HK-2 (cell line): ENCODE measurements around the gene PDGFRA.

Experiments
- DNase-seq: peaks from one replicate; pipeline ENCODE4 v3.0.0-alpha.2; 2018; ENCODE audit not compliant: unreplicated experiment

The PDGFRA gene

GRCh38 chr4:54255881-54256280, 26.8 kb downstream of the PDGFRA start:
- no peak for DNase-seq

GRCh38 chr4:54256491-54257486, 27.7 kb downstream of the PDGFRA start:
- no peak for DNase-seq

- no peak for DNase-seq
Measured at GRCh38 chr4:54265366-54265765, 36.3 kb downstream of the PDGFRA start.

GRCh38 chr4:54268151-54268550, 39.1 kb downstream of the PDGFRA start:
- DNase-seq, result no peak

GRCh38 chr4:54271464-54271863, 42.4 kb downstream of the PDGFRA start:
- DNase-seq, result no peak

- no peak for DNase-seq
Measured at GRCh38 chr4:54272051-54272450, 43.0 kb downstream of the PDGFRA start.

DNA sequence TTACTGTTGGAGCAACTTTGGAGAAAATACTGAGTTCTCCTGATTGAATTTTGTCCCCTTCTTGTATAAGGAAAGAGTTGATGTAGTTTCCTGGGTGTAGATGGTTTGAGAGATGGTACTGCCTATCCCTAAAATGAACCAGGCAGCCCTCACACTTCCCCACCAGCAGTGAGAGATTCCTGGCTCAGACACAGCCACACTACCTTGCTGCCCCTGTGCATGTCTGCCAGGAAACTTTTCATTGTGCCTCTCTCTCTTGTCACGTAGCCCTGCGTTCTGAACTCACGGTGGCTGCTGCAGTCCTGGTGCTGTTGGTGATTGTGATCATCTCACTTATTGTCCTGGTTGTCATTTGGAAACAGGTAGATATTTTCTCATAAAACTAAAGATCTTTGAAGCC, 45.2 kb downstream of the PDGFRA start:
- DNase-seq, result no peak

- no peak for DNase-seq
Measured at GRCh38 chr4:54274795-54275665, 45.9 kb downstream of the PDGFRA start.

DNA sequence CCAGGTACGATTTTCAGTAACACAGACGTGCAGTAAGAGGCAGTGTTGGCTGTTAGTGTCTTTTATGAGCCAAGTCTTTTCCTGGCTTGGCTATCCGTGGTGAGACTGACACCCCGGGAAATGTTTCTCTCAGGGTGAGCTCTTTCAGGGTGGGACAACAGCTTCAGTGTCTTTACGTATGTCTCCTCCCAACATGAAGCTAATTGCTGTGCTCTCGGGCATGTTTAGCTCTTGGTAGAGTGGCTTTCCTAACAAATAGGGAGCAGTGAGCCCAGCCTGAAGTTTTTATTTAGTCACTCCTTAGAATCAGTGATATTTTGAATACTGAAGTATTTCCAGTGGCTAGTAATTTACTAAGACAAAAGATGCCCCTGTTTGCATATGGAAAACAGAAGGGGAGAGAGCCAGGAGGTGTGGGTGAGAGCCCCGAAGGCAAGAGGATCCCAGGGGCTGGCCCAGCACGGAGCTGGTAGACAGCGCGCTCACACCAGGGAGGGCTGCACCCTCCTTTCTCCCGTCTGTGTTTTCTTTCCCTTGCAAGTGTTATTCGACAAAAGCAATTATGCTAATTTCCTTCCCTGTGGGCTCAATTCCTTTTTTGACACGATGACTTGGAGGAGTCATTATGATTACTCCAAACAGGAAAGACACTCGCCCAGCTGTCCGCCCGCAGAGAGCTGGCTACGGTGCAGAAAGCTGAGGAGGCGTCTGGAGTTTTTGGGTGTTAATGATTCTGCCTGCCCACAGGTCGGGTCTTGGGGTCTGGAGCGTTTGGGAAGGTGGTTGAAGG, 47.7 kb downstream of the PDGFRA start:
- no peak for DNase-seq

DNA sequence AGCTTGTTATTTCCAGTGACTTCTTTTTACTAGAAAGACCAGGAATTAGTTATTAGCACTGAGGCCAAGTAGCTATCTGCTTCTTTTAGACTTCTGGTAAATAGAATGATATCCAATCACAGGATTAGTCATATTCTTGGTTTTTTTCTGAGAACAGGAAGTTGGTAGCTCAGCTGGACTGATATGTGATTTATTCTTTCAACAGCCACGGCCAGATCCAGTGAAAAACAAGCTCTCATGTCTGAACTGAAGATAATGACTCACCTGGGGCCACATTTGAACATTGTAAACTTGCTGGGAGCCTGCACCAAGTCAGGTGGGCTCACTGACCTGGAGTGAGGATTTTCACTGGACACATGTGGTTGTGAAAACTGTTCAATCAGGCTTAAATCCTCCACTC, 48.6 kb downstream of the PDGFRA start:
- no peak for DNase-seq

DNA sequence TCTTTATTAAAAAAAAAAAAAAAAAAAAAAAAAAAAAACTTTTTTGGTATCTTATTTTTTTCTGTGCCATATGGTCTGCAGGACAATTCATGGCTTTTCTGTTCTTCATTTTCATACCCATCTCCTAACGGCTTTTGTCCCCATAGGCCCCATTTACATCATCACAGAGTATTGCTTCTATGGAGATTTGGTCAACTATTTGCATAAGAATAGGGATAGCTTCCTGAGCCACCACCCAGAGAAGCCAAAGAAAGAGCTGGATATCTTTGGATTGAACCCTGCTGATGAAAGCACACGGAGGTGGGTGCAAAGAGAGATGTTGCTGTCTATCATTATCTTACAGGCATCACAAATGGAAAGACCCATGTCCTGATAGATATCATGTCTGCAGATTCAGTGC, 49.1 kb downstream of the PDGFRA start:
- no peak for DNase-seq

DNA sequence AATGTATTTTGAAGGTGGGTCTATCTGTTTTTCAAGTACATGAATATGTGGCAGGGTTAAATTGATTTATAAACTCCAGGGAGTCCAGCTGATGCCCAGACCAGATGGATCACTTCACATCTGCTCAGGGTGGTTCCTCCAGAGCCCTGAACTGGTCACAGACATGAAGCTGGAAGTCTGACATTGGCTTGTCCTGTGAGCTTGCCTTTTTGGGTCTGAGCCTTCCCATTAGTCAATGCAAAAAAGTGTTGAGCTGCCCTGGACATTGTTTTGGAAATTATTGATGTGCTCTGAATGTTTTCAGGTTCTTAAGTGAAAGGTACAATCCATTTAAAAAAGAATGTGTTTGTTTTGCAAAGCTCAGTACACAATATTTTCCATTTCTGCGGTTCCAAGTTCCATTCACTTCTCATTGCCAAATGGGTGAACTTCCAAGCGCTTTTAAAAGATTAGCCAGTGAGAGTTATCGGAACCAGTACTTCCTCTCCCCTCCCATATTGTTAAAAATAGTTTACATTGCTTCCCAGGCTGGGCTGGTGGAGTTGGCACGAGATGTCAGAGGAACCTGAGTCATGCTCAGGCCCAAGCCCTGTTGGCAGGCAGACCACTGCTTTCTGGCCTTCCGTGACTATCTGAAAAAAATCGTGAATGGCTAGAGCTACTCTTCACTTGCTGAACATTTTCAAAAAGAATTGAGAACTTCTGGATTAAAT, 52.1 kb downstream of the PDGFRA start:
- DNase-seq, result no peak

DNA sequence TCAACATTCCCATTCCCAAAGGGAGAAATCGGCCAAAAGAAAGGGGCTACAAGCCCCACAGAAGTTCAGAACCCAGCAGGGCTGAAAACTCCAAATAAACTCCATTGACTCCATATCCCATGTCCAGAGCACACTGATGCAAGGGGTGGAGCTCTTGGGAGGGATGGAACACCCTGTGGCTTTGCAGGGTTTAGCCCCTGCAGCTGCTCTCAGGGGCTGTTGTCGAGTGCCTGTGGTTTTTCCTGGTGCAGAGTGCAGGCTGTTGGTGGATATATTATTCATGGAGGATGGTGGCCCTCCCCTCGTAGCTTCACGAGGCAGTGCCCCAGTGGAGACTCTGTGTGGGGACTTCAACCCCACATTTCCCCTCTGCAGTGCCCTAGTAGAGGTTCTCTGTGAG, 53.7 kb downstream of the PDGFRA start:
- no peak for DNase-seq

DNA sequence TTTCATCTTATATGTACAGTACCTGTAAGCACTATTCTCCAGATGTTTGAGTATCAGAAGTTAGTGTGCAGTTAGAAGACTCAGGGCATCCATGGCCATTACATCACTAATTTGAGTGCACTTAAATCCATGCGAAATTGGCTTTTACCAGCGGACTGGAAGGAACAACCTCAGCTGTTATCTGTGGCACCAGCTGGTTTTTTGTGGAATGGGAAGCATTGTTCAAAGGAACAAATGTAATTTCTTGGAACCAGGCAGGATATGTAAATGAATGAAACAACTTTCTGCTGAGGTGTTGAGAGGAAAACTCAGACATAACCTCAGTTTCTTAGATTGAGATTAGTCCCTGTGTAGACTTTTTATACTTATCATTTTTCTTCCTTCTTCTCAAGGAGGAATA, 60.2 kb downstream of the PDGFRA start:
- DNase-seq, result no peak

DNA sequence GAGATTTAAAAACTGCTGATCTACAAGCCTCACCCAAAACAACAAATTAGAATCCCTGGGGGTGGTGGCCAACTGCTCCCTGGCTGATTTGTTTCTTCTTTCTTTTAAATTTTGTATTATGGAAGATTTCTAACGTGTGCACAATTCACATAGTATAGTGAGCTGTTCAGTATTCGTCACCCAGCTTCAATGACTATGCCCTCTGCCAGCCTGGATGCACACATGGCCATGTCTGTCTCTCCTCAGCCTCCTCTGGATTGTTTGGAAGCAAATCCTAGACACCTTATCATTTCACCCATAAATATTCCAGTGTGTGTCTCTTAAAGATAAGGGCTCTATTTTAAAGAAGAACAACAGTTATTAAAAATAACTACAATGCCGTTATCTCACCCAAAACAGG, 61.9 kb downstream of the PDGFRA start:
- DNase-seq, result no peak

DNA sequence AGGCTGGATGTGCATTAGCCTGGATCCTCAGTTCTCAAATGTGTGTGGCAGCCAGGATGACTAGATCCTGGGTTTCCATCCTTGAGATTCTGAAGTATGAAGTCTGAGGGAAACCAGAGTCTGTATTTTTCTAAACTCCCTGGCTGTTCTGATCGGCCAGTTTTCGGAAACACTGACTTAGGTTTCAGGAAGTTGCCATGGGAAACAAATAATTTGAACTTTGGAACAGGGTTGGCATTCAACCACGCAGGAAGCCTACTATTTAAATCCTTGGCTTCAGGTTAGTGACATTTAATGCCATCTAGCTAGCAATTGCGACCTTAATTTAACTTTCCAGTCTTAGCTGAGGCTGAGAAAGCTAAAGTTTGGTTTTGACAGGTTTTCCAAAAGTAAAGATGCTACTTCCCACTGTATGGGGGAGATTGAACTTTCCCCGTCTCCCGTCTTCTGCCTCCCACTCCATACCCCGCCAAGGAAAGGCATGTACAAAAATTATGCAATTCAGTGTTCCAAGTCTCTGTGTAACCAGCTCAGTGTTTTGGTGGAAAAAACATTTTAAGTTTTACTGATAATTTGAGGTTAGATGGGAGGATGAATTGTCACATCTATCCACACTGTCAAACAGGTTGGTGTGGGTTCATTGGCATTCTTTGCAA, 67.6 kb downstream of the PDGFRA start:
- DNase-seq, result no peak

GRCh38 chr4:54308110-54308509, 79.0 kb downstream of the PDGFRA start:
- DNase-seq, result no peak

DNA sequence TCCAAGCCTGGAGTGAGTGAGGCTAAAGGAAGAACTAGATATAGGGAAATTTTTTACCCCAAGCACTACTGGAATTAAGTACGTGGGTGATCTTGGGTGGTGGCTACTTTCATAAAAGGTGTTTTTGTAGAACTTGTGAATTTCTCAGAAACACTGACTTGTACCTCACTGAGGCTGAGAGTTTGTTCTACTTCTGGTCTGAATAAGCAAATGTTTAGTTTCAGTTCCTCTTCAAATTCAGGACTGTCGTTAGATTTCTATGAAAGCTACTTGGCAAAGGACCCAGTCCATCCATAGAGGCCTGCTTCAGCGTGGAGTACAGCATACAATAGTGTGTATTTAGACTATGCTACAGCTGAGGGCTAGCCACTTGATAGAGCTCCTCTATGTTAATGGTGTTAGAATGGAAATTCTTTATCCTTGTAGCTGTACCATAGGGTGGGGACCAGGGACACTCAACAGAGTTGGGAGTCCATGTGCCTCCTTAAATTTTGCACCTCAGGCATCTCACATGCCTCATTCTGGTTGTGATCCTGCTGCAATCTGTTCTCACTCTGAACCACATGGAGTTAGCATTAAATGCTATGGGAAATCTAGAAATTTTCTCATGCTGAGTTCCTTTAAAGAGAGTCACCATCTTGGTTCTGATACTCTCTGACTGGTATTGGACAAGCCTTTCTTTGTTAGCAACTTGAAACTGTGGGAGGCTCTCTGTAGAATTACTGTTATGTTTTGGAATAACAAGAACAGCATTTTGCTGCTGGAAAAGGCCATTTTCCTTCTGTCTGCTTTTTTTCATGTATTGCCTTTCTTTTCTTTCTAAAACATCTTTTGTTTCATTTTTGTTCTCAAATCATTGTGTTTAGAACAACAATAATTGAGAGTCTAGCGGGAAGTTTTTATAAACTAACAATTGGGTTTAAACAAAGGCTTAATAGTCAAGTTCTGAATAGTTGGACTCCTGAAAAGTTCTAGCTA, 86.8 kb downstream of the PDGFRA start:
- no peak for DNase-seq

DNA sequence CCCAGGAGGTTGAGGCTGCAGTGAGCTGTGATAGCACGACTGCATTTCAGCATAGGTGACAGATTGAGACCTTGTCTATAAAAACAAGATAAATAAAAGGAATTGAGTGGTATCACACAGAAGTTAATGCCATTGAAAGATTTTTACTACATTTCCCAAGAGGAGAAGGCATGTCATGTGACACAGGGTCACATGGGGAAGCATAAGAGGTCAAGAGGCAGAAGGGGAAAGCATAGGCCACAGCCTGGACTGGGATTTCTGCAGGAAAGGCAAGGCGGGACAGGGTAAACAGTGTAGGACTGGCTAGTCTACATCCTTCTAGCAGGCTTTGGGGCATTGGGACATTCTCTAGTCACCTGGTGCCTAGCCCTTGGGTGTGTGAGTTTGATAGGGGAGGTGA, 88.6 kb downstream of the PDGFRA start:
- no peak for DNase-seq

GRCh38 chr4:54318904-54319303, 89.8 kb downstream of the PDGFRA start:
- no peak for DNase-seq
